ENCODE measurements around the gene NLRC4.
"Not testable (repeated sequence)": the region's sequence is repeated elsewhere in the genome, so short reads cannot be mapped to it uniquely, and the experiment has no call there.

The NLRC4 gene

DNA sequence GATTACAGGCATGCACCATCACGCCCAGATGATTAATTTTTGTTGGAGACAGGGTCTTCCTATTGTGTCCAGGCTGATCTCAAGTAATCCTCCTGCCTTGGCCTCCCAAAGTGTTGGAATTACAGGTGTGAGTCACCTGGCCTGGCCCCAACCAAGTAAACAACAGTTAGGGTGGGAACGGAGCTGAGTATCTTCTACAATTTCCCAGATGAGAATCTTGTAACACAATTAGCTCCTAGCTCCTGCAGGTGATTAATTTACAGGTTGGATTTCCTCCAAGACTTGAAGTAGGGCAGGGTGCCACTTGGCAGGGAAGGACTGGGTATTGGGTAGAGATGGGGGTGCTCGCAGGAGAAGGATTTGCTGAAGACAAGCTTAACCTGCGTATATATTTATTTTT, 17.8 kb downstream of the NLRC4 start:
- in situ Hi-C loops (cut with HindIII; ENCODE audit: low sequenced_read_pairs), result no loop called here

DNA sequence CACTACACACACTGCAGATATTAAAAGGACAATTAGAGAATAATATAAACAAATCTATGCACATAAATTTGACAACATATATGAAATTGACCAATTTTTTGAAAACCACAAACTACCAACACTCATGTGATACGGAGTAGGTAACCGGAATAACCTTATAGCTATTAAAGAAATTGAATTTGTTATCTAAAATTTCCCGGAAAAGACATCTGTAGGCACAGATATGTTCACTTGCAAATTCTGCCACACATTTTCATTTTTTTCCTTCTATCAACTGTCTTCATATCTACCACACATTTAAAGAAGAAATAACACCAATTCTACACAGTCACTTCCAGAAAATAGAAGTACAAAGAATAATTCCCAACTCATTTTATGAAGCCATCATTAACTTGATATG, 22.4 kb downstream of the NLRC4 start:
- in situ Hi-C loops (cut with HindIII; ENCODE audit: low sequenced_read_pairs), result no loop called here

DNA sequence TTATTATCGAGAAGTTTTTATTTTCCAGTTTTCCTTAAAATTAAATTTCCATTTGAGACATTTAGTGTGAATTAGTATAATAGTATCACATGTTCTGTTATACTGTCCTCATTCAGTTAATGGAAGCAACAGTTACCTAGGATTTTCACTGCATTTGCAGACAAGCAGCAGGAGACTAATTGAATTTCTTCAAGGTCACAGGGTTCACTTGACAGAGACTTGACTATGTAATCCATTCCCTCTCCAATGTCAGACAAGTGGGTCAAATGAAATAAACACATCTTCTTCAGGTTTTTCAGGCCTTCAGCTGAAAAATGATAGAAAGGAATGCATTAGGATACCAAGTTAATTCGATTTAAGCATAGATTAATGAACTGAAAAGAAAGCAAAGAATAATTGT, 26.7 kb downstream of the NLRC4 start:
- in situ Hi-C loops (cut with HindIII; ENCODE audit: low sequenced_read_pairs), result no loop called here

DNA sequence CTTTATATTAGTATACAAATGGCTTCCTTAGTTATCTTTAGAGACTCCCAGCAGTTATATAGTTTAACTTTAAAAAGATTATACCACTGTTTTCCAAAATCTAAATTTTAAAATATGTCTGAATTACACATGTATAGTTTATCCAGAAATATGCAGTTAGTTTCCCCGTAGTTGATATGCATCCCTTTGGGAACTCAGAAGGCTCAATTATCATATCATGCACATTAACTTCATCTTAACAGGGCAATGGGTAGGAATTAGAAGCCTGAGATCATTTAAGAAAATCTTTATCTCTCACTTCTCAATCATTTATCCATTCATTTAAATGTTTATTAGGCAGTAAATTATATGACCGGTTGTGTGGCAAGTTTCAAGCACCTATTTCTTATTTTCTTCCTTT, 27.2 kb downstream of the NLRC4 start:
- in situ Hi-C loops (cut with HindIII; ENCODE audit: low sequenced_read_pairs), result no loop called here

DNA sequence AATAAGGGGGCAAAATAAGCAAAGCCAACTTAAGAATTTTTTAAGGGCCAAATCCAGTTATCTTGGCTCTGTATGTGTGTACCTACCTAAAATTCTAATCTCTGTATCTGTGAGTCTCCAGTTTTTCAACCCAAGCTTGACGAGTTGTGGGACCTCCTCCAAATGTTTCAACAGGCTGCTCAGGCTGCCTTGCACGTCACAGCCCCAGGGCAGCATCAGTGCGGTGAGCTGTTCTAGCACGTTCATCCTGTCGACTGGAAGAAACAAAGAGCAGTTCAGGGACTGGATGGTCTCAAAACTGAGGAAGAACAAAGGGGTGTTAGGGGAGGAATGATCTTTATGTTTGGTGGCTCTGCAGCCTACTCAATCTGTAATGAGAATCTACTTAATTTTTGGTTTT, 29.4 kb downstream of the NLRC4 start:
- in situ Hi-C loops (cut with HindIII; ENCODE audit: low sequenced_read_pairs), result no loop called here

DNA sequence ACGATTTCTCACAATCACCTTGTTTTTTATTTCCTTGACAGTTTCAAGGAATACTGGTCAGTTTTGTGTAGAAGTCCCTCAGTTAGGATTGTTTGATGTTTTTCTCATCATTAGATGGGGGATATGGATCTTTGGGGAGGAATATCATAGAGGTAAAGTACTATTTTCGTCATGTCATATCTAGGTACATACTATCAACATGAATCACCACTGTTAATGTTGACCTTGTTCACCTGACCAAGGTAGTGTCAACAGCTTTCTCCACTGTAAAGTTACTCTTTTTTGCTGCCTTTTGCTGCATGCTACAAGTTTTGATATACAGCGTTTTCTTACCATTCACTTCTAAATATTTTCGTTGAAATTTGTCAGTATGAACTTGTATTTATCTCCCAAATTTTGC, 32.7 kb downstream of the NLRC4 start:
- in situ Hi-C loops (cut with HindIII; ENCODE audit: low sequenced_read_pairs), result no loop called here

DNA sequence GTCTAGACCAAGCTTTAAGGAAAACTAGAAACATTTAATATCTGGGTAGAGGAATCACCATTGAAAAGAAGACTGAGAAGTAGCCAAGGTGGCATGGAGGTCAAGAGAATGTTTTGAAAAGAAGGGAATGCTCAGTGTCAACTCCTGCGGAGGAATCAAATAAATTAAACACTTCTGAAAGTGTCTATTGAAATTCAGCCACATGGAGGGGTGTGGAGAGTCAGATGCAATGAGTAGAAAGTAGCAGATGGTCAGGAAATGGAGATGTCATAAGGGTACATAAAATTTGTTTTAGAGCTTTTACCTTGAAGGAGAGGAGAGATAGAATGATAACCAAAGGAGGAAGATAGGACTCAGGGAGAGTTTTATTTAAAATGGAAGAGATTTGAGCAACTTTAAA, 35.1 kb downstream of the NLRC4 start:
- in situ Hi-C loops (cut with HindIII; ENCODE audit: low sequenced_read_pairs), result no loop called here

DNA sequence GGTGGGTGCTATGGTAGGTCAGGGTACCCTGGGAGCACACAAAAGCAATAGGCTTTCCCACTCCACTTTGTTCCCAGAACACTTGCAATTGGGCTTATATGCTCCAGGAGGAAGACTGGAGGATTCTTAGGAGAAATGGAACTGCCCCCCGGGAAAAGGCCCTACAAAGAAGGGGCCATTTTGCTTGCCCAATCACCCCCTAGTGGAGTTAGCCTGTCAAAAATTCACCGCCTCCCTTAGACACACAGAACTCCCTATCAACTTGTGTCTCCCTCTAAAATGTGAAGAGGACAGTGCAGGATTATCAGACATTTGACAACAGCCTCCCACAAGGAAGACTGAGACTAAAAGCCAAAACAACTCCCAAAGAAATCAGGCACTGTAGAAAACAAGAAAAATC, 36.5 kb downstream of the NLRC4 start:
- in situ Hi-C loops (cut with HindIII; ENCODE audit: low sequenced_read_pairs), result no loop called here

DNA sequence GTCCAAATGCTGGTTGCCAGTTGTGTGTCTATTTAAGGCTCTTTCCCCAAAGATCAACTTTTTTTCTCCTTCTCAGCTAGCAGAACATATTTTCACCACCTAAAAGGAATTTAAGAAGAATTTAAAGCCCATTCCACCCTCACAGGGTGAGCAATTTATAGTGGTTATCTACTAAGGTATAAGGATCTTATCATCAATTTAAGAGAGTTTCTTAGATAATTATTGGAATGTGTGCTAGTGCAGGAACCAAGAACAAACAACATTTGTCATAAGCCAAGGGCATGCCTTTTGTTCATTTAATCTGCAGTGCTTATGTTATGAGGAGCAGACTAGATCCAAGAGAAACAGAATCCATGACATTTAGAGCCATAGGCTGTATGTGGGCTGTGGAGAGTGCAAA, 37.2 kb downstream of the NLRC4 start:
- in situ Hi-C loops (cut with HindIII; ENCODE audit: low sequenced_read_pairs), result no loop called here

DNA sequence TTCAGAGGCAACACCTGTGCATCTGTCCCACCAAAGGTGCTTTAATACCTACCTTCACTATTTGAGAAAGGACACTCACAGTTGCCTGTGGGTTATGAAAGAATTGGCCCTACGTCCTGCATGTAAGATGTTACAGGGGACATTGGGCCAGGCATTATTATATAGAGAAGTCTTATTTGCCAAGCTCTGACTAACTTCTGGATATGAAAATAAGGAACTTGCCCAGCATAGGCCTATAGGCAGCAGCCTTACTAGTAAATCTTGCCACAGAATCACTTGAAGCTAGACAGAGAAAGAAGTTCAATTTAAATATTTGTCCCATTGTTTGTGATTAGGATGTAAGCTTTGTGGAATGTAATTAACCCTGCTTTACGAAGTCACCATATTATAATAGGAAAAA, 41.7 kb downstream of the NLRC4 start:
- in situ Hi-C loops (cut with HindIII; ENCODE audit: low sequenced_read_pairs), result no loop called here

DNA sequence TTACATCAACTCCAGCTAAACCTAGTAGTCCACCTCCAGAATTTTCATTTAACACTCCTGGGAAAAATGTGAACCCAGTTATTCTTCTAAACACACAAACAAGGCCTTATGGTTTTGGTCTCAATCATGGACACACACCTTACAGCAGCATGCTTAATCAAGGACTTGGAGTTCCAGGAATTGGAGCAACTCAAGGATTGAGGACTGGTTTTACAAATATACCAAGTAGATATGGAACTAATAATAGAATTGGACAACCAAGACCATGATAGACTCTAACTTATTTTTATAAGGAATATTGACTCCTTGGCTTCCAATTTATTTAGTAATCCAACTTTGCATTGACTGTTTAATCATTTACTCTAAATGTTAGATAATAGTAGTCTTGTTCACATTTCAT, 44.2 kb downstream of the NLRC4 start:
- in situ Hi-C loops (cut with HindIII; ENCODE audit: low sequenced_read_pairs), result no loop called here

DNA sequence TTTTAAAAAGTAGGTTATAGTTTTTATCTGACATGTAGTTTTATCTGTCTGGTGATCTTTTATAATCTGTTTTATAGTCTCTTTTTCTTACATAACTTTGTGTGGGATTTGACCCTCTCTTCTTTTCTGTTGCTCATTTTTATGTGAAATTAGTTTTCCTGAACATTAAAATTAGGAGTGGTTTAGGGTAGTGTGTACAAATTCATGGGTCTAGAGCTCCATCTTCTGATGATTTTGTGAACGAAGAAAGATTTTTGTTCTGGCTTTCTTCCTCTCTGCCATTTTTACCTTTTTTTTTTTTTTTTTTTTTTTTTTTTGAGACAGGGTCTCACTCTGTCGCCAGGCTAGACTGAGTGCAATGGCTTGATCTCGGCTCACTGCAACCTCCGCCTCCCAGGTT, 52.4 kb downstream of the NLRC4 start:
- in situ Hi-C loops (cut with HindIII; ENCODE audit: low sequenced_read_pairs), result no loop called here

DNA sequence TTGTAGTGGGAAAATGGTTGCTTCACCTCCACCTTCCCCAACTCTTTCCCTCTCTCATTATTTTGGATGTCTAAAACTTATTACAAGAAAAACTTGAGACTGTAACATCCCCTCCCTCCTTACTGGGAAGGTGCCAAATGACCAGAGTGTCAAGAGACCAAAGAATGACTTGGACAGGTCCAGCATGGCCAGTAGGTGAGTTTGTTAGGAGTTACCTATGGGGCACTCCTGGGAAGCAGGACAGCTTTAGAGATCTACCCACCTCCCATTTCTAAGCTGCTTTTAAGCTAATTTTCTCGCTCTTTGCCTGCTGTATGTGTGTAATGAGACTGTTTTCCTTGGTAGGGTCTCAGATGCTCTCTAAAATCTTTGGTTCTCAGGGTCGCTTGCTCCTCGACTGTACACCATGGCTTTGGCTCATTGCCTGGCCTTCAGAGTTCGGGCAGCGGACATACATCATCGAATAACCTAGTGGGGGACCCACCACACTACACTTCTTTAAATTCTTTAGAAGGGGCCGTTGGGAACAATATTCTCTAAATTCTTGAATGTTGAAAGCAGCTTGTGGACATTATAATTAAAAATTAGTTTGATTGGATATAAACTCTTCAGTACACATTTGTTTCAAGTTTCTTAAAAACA, 53.8 kb downstream of the NLRC4 start:
- in situ Hi-C loops (cut with HindIII; ENCODE audit: low sequenced_read_pairs), result no loop called here

DNA sequence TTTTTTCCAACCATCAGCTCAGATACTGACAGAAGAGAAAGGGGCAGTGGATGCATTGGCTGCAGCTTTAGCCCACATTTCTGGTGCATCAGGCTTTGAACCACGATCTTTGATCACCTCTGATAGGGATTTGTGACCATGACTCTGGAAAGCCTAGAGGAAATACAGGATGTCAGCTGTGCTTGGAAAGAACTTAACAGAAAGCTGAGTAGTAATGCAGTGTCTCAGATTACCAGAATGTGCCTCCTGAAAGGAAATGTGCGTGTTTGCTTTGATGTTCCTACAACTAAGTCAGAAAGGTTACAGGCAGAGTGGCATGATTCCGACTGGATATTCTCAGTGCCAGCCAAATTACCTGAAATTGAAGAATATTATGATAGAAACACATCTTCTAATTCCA, 61.3 kb downstream of the NLRC4 start:
- in situ Hi-C loops (cut with HindIII; ENCODE audit: low sequenced_read_pairs), result not testable (repeated sequence)

DNA sequence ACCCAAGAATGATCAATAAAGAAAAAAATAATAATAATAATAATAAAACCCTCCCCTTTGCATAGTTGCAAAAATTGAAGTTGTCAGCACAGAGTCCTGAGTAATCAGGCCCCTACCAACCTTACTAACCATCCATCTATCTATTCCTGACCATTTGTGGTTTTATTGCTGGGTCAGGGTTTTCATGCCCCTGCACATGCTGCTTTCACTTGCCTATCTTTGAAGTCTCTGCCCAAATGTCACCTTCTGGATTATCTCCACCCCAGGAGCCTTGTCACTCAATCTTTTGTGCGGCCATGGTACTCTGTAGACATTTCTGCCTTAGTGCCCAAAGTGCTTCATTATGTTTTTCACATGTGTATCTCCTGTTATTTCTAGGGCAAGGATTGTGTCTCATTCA, 63.9 kb downstream of the NLRC4 start:
- in situ Hi-C loops (cut with HindIII; ENCODE audit: low sequenced_read_pairs), result no loop called here

DNA sequence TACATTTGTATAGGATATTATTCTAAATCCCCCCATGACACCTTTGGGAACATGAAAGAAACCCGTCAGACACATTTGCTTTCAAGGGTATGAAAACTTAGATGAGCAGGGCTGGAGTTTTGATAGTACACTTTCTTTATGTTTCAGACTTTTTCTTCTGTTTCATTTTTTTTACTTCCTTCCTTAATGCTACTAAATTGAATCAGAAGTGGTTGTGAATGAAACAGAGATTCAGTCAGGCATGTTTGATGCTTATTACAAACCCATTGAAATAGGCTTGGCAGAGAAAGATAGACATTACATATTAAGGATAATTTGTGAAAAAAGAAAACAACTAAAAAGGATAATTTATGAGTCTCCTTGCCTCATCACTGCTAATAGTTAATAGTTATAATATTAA, 72.3 kb downstream of the NLRC4 start:
- in situ Hi-C loops (cut with HindIII; ENCODE audit: low sequenced_read_pairs), result no loop called here

DNA sequence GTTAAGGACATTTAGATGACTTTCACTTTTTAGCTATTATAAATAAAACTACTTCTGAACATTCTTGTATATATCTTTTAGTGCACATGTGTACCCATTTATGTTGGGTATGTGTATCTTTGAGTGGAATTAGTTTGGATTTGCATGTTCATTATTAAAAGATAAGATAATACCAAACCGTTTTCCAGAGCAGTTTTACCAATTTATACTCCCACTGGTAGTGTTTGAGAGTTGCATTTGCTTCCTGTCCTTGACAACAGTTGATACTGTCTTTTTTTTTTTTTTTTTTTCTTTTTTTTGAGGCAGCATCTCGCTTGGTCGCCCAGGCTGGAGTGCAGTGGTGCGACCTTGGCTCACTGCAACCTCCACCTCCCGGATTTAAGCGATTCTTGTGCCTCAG, 75.7 kb downstream of the NLRC4 start:
- in situ Hi-C loops (cut with HindIII; ENCODE audit: low sequenced_read_pairs), result no loop called here

DNA sequence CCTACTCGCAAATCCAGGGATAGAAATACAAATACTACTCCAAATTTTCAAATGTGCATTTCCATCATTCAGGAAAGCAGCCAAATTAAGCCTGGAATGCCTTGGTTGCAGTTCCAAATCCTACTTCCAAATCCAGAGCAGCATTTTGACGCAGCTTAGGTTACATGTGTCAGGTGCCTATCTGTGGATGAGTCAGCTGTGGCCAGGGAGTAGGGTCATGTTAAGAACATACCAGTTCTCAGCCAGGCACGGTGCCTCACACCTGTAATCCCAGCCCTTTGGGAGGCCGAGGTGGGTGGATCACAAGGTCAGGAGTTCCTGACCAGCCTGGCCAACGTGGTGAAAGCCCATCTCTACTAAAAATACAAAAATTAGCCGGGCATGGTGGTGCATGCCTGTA, 82.0 kb downstream of the NLRC4 start:
- in situ Hi-C loops (cut with HindIII; ENCODE audit: low sequenced_read_pairs), result no loop called here
